ENCODE data around the gene TNIP1. TPM values are rescaled to one million over a fixed set of nuclear protein-coding genes. Genes with fewer than 3 reads are reported as not detected.

The TNIP1 gene
- total RNA-seq, 2 experiments from 2014 or later, result 51.4 to 77.5 TPM

- Histone ChIP-seq H3K27ac (ENCODE audit: low read depth, low read length, poor library complexity, severe bottlenecking) (no peak overlapping the region), H3K4me1 (ENCODE audit: insufficient read depth, low read length, poor library complexity, severe bottlenecking) (no peaks in the 10 kb centered on the region), H4K20me1 (ENCODE audit: insufficient read depth, low read length) (no peaks in the 10 kb centered on the region), H3K36me3 (ENCODE audit: insufficient read depth, low read length) (peaks cover 36% of the 10 kb centered on the region), H2AFZ (ENCODE audit: low read length) (no peak overlapping the region), H3K9me3 (ENCODE audit: low read length) (no peaks in the 10 kb centered on the region), H3K9me2 (ENCODE audit: insufficient read depth, low read length) (no peaks in the 10 kb centered on the region), H3K4me2 (ENCODE audit: low read length) (no peak overlapping the region), H3K79me2 (ENCODE audit: insufficient read depth, low read depth, low read length) (no peaks in the 10 kb centered on the region), H3K4me3 (ENCODE audit: low read depth, low read length, poor library complexity, severe bottlenecking) (no peak overlapping the region)
- TF ChIP-seq EZH2phosphoT487 (IDR thresholded peaks at IDR 0.05; ENCODE audit: borderline replicate concordance, low read depth, low read length) (no peak), CTCF (conservative IDR thresholded peaks at IDR 0.05; ENCODE audit: low read length) (no peak)
- BruUV-seq (replicated peaks), result no TSS peak
- no peak for DNase-seq (ENCODE audit: low spot score)
- ChIA-PET CTCF (ENCODE audit: unreplicated experiment) (no interaction called here), POLR2A (interaction anchor here (0.6 kb wide), 1 partner anchor 157 kb away, joined by 3 read pairs; no protein-coding TSS in a partner anchor)
- intact Hi-C loops (cut with micrococcal nuclease; ENCODE audit: unreplicated experiment), result no loop called here
Observed at GRCh38 chr5:151027961-151028479, 52.8 kb downstream of the TNIP1 start.

- no TSS peak for BruUV-seq (replicated peaks)
- H3K9me3 ChIP-seq (ENCODE audit: low read length), result no peaks in the 10 kb centered on the region
- intact Hi-C loops (cut with micrococcal nuclease; ENCODE audit: unreplicated experiment), result no loop called here
- ChIA-PET CTCF (ENCODE audit: unreplicated experiment) (no interaction called here), POLR2A (no interaction called here)
- DNase-seq (ENCODE audit: low spot score), result no peak
- no peaks in the 10 kb centered on the region for H4K20me1 ChIP-seq (ENCODE audit: insufficient read depth, low read length)
- no peaks in the 10 kb centered on the region for H3K9me2 ChIP-seq (ENCODE audit: insufficient read depth, low read length)
- H3K4me2 ChIP-seq (ENCODE audit: low read length), result no peak overlapping the region
- H3K79me2 ChIP-seq (ENCODE audit: insufficient read depth, low read depth, low read length), result no peaks in the 10 kb centered on the region
- peaks cover 26% of the 10 kb centered on the region for H3K36me3 ChIP-seq (ENCODE audit: insufficient read depth, low read length)
- H2AFZ ChIP-seq (ENCODE audit: low read length), result no peak overlapping the region
- TF ChIP-seq EZH2phosphoT487 (IDR thresholded peaks at IDR 0.05; ENCODE audit: borderline replicate concordance, low read depth, low read length) (no peak), CTCF (conservative IDR thresholded peaks at IDR 0.05; ENCODE audit: low read length) (no peak)
- no peak overlapping the region for H3K27ac ChIP-seq (ENCODE audit: low read depth, low read length, poor library complexity, severe bottlenecking)
- H3K4me3 ChIP-seq (ENCODE audit: low read depth, low read length, poor library complexity, severe bottlenecking), result no peak overlapping the region
- H3K4me1 ChIP-seq (ENCODE audit: insufficient read depth, low read length, poor library complexity, severe bottlenecking), result no peaks in the 10 kb centered on the region
Observed at GRCh38 chr5:151026679-151027078, 54.2 kb downstream of the TNIP1 start.

- intact Hi-C loops (cut with micrococcal nuclease; ENCODE audit: unreplicated experiment), result no loop called here
- CTCF ChIA-PET (ENCODE audit: unreplicated experiment), result no interaction called here
- Histone ChIP-seq H3K79me2 (ENCODE audit: insufficient read depth, low read depth, low read length) (no peaks in the 10 kb centered on the region), H2AFZ (ENCODE audit: low read length) (no peak overlapping the region), H3K36me3 (ENCODE audit: insufficient read depth, low read length) (peaks cover 22% of the 10 kb centered on the region), H3K4me2 (ENCODE audit: low read length) (no peak overlapping the region), H3K4me3 (ENCODE audit: low read depth, low read length, poor library complexity, severe bottlenecking) (no peak overlapping the region), H3K27ac (ENCODE audit: low read depth, low read length, poor library complexity, severe bottlenecking) (no peak overlapping the region), H3K9me3 (ENCODE audit: low read length) (no peaks in the 10 kb centered on the region), H4K20me1 (ENCODE audit: insufficient read depth, low read length) (no peaks in the 10 kb centered on the region), H3K9me2 (ENCODE audit: insufficient read depth, low read length) (no peaks in the 10 kb centered on the region), H3K4me1 (ENCODE audit: insufficient read depth, low read length, poor library complexity, severe bottlenecking) (no peaks in the 10 kb centered on the region)
- no peak for DNase-seq (ENCODE audit: low spot score)
- TF ChIP-seq CTCF (conservative IDR thresholded peaks at IDR 0.05; ENCODE audit: low read length), result no peak
- TF ChIP-seq EZH2phosphoT487 (IDR thresholded peaks at IDR 0.05; ENCODE audit: borderline replicate concordance, low read depth, low read length), result no peak
- POLR2A ChIA-PET, result no interaction called here
- BruUV-seq (replicated peaks), result no TSS peak
Observed at GRCh38 chr5:151026088-151026487, 54.7 kb downstream of the TNIP1 start.
